ENCODE results near the gene KRTAP23-1.

KRTAP23-1 gene

GRCh38 chr21:30348506-30348905, at the start of gene KRTAP23-1:
Gene KRTAP23-1, minus strand, starts transcription at chr21:30348606. Its CDS starts 0 bp downstream, at chr21:30348606.
- DNase-seq = no peak

GRCh38 chr21:30395731-30396130, 47.3 kb upstream of the KRTAP23-1 start, which contains the start of gene KRTAP13-1:
Gene KRTAP13-1, plus strand, starts transcription at chr21:30396031. Its CDS starts 56 bp downstream, at chr21:30396087.
- DNase-seq = no peak

- no peak for DNase-seq
Measured at GRCh38 chr21:30391492-30392025, 43.2 kb upstream of the KRTAP23-1 start.

- no peak for DNase-seq
Measured at GRCh38 chr21:30382201-30382600, 33.8 kb upstream of the KRTAP23-1 start.

- no peak for DNase-seq
Measured at GRCh38 chr21:30372139-30372770, 23.8 kb upstream of the KRTAP23-1 start, which contains the start of gene KRTAP13-2. Gene KRTAP13-2, minus strand, starts transcription at chr21:30372271. Its CDS starts 58 bp downstream, at chr21:30372213.

GRCh38 chr21:30355906-30356305, 7.5 kb upstream of the KRTAP23-1 start:
- DNase-seq = no peak

- no peak for DNase-seq
Measured at GRCh38 chr21:30354308-30355005, 6.1 kb upstream of the KRTAP23-1 start.

GRCh38 chr21:30351534-30351933, 3.1 kb upstream of the KRTAP23-1 start:
- no peak for DNase-seq

GRCh38 chr21:30349572-30349971, 1.2 kb upstream of the KRTAP23-1 start:
- DNase-seq = no peak

- no peak for DNase-seq
Measured at GRCh38 chr21:30345014-30345413, 3.4 kb downstream of the KRTAP23-1 start.

GRCh38 chr21:30340714-30341573, 7.5 kb downstream of the KRTAP23-1 start:
- DNase-seq = peak; percentile 47

- DNase-seq = no peak
Measured at GRCh38 chr21:30338717-30339116, 9.7 kb downstream of the KRTAP23-1 start.

- no peak for DNase-seq
Measured at GRCh38 chr21:30337772-30338171, 10.6 kb downstream of the KRTAP23-1 start.

- no peak for DNase-seq
Measured at GRCh38 chr21:30337276-30337744, 11.1 kb downstream of the KRTAP23-1 start, which contains the start of gene KRTAP27-1. Gene KRTAP27-1, minus strand, starts transcription at chr21:30337694. Its CDS starts 26 bp downstream, at chr21:30337668.

GRCh38 chr21:30336596-30336995, 11.8 kb downstream of the KRTAP23-1 start:
- DNase-seq = no peak

GRCh38 chr21:30333736-30334135, 14.7 kb downstream of the KRTAP23-1 start:
- no peak for DNase-seq

GRCh38 chr21:30332681-30333080, 15.7 kb downstream of the KRTAP23-1 start:
- no peak for DNase-seq

GRCh38 chr21:30329203-30329875, 19.1 kb downstream of the KRTAP23-1 start:
- no peak for DNase-seq

- no peak for DNase-seq
Measured at GRCh38 chr21:30326390-30326789, 22.0 kb downstream of the KRTAP23-1 start.

GRCh38 chr21:30320215-30320614, 28.2 kb downstream of the KRTAP23-1 start, which contains the start of gene KRTAP26-1:
Gene KRTAP26-1, minus strand, starts transcription at chr21:30320315. Its CDS starts 280 bp downstream, at chr21:30320035.
- DNase-seq = no peak

GRCh38 chr21:30315701-30316100, 32.7 kb downstream of the KRTAP23-1 start:
- no peak for DNase-seq

GRCh38 chr21:30306884-30307283, 41.5 kb downstream of the KRTAP23-1 start:
- no peak for DNase-seq
